GM12878 (cell line): ENCODE measurements around the gene ROM1. TPM values are rescaled to one million over a fixed set of nuclear protein-coding genes. Genes with fewer than 3 reads are reported as not detected.

Experiments used
- ATAC-seq: fragments of 200-7000 bp; cut with Tn5 transposase; 3 replicates; pipeline ENCODE4 v1.9.1; 2020; ENCODE audit warnings: mild to moderate bottlenecking, moderate library complexity
- BruUV-seq: library from RNA; stranded (reverse); fragments of 400-500 nt; replicated peaks from 2 replicates; lab custom pipeline; 2021; lab: Mats Ljungman, UMichigan
- CTCF ChIA-PET: fragments of 300-600 bp; sonication (Branson Sonifier 250); formaldehyde crosslinking; extraction: SDS; loops from one replicate; lab custom pipeline; 2021; ENCODE audit warnings: inconsistent platforms; lab: Yijun Ruan, JAX
- POLR2A ChIA-PET: fragments of 350-600 bp; formaldehyde crosslinking; extraction: SDS; loops from one replicate; lab custom pipeline; 2021; ENCODE audit warnings: inconsistent platforms; lab: Charles Lee
- RAD21 ChIA-PET: fragments of 300-600 bp; sonication (Branson Sonifier 250); formaldehyde crosslinking; loops from one replicate; lab custom pipeline; 2023; ENCODE audit warnings: antibody characterized with exemption; ENCODE audit not compliant: unreplicated experiment; lab: Charles Lee
- SMC1A ChIA-PET: fragments of 300-600 bp; sonication (Branson Sonifier 250); formaldehyde crosslinking; loops from one replicate; lab custom pipeline; 2023; ENCODE audit not compliant: unreplicated experiment, uncharacterized antibody; lab: Charles Lee
- DNase-seq: peaks from one replicate; pipeline ENCODE4 v3.0.0-alpha.2; 2011; ENCODE audit warnings: low read depth, low spot score
- FAIRE-seq: peaks from 3 replicates; lab custom pipeline; 2011; peaks lifted over from hg19 to GRCh38; lab: Jason Lieb, UNC
- H2AFZ ChIP-seq: 2 replicates; pipeline ENCODE4 v1.6.0; 2011; ENCODE audit warnings: low read depth, low read length, control low read depth; ENCODE audit not compliant: control insufficient read depth
- H3K27ac ChIP-seq: 2 replicates; pipeline ENCODE4 v1.5.1; 2011; ENCODE audit warnings: control low read depth; ENCODE audit not compliant: control insufficient read depth, insufficient read depth
- H3K27me3 ChIP-seq, 2 experiments: replicated peaks in 1 of 2; 2 replicates each; pipeline versions ENCODE4 v1.6.0 to v1.6.1; 2011; ENCODE audit warnings: low read length in 1 of 2; ENCODE audit not compliant: control insufficient read depth in 2 of 2, insufficient read depth in 2 of 2
- H3K36me3 ChIP-seq, 2 experiments: 2 replicates each; pipeline ENCODE4 v1.5.1; 2011; ENCODE audit warnings: low read length in 1 of 2; ENCODE audit not compliant: control insufficient read depth in 2 of 2, insufficient read depth in 2 of 2
- H3K4me1 ChIP-seq: 2 replicates; pipeline ENCODE4 v1.6.1; 2011; ENCODE audit warnings: mild to moderate bottlenecking, low read length, moderate library complexity, mixed read lengths; ENCODE audit not compliant: control insufficient read depth, insufficient read depth
- H3K4me2 ChIP-seq: 2 replicates; pipeline ENCODE4 v1.6.0; 2011; ENCODE audit warnings: control low read depth; ENCODE audit not compliant: control insufficient read depth, insufficient read depth
- H3K4me3 ChIP-seq: fragments of 200-600 bp; sonication (generic); 2 replicates; pipeline ENCODE4 v1.5.1; 2016
- H3K79me2 ChIP-seq: 2 replicates; pipeline ENCODE4 v1.6.0; 2011; ENCODE audit warnings: low read length; ENCODE audit not compliant: control insufficient read depth, insufficient read depth
- H3K9ac ChIP-seq: 2 replicates; pipeline ENCODE4 v1.8.0; 2011; ENCODE audit warnings: low read length, control low read depth, mixed read lengths; ENCODE audit not compliant: control insufficient read depth, insufficient read depth
- H3K9me3 ChIP-seq: replicated peaks from 3 replicates; pipeline ENCODE4 v1.5.1; 2011; ENCODE audit warnings: mild to moderate bottlenecking, low read length; ENCODE audit not compliant: control insufficient read depth, insufficient read depth
- H4K20me1 ChIP-seq: 2 replicates; pipeline ENCODE4 v1.6.0; 2011; ENCODE audit not compliant: control insufficient read depth, insufficient read depth
- ATF3 ChIP-seq: IDR thresholded peaks from 2 replicates; pipeline ENCODE4 v1.6.1; 2011; ENCODE audit warnings: low read depth, mild to moderate bottlenecking, low read length, moderate library complexity, borderline replicate concordance; ENCODE audit errors: extremely low read depth
- ATF7 ChIP-seq: fragments of 450-650 bp; IDR thresholded peaks from 2 replicates; pipeline ENCODE4 v1.6.1; 2016; ENCODE audit warnings: low read depth, mild to moderate bottlenecking
- BACH1 ChIP-seq: fragments of 450-650 bp; IDR thresholded peaks from 2 replicates; pipeline ENCODE4 v1.6.1; 2017; ENCODE audit warnings: mild to moderate bottlenecking, borderline replicate concordance
- BHLHE40 ChIP-seq, 2 experiments: fragments of 450-650 bp in 1 of 2; IDR thresholded peaks; 2 replicates each; pipeline ENCODE4 v1.6.1; 2011 to 2017; ENCODE audit warnings: low read depth in 2 of 2, borderline replicate concordance in 1 of 2, improper control_type of control experiment in 1 of 2, low read length in 1 of 2, mild to moderate bottlenecking in 1 of 2
- GABPA ChIP-seq: IDR thresholded peaks from 2 replicates; pipeline ENCODE4 v1.6.1; 2014; ENCODE audit warnings: antibody characterized with exemption, low read depth, mild to moderate bottlenecking, inconsistent platforms
- IKZF1 ChIP-seq: fragments of 450-650 bp; conservative IDR thresholded peaks from 2 replicates; pipeline ENCODE4 v1.6.1; 2017; ENCODE audit warnings: antibody characterized with exemption, mild to moderate bottlenecking
- KLF5 ChIP-seq: fragments of 450-650 bp; IDR thresholded peaks from 2 replicates; pipeline ENCODE4 v1.6.1; 2014; ENCODE audit warnings: mild to moderate bottlenecking; ENCODE audit not compliant: partially characterized antibody
- LARP7 ChIP-seq: fragments of 450-650 bp; IDR thresholded peaks from 2 replicates; pipeline ENCODE4 v1.6.1; 2017; ENCODE audit warnings: mild to moderate bottlenecking
- POLR2AphosphoS2 ChIP-seq: IDR thresholded peaks from 2 replicates; pipeline ENCODE4 v1.6.1; 2011; ENCODE audit warnings: low read depth, mild to moderate bottlenecking, low read length, improper control_type of control experiment, moderate library complexity
- ZBTB40 ChIP-seq: fragments of 450-650 bp; IDR thresholded peaks from 2 replicates; pipeline ENCODE4 v1.6.1; 2016; ENCODE audit warnings: mild to moderate bottlenecking, moderate library complexity, borderline replicate concordance
- ZZZ3 ChIP-seq: IDR thresholded peaks from 2 replicates; pipeline ENCODE4 v1.6.1; 2011; ENCODE audit warnings: low read depth; ENCODE audit not compliant: control insufficient read depth, insufficient read length
- WGBS: methylation state at CpG from one replicate; pipeline ENCODE4 v1.1.6; 2016; ENCODE audit warnings: low lambda C conversion rate; ENCODE audit not compliant: insufficient replicate concordance, insufficient coverage; ENCODE audit errors: missing lambda C conversion rate; 5-methylcytosine and 5-hydroxymethylcytosine counted together
- in situ Hi-C: fragments of 300-500 bp; cut with MboI; formaldehyde crosslinking; loops from 9 replicates; pipeline ENCODE4 v1.14.3; 2018; ENCODE audit warnings: mixed read lengths
- intact Hi-C: fragments of 100-400 bp; cut with micrococcal nuclease; formaldehyde crosslinking; loops from one replicate; pipeline ENCODE4 v1.14.2; 2022; ENCODE audit not compliant: unreplicated experiment
- polyA plus RNA-seq, 11 experiments: library from polyadenylated mRNA; depleted of rRNA in 4 of 11; unstranded in 6 of 11; stranded (reverse) in 5 of 11; fragments of >200 nt; fragmentation: Nextera tagmentation in 4 of 11; fragmentation: Illumina TruSeq in 1 of 11; extraction: Ambion mirVana in 4 of 11; extraction: Trizol in 1 of 11; gene quantifications; 1 replicate in 1 of 11; 2 replicates in 10 of 11; pipeline versions ENCODE4 v1.2.1 to v1.2.3, GENCODE V29; 2011 to 2016; ENCODE audit warnings: inconsistent platforms in 2 of 11, missing spikeins in 2 of 11, low read depth in 1 of 11
- total RNA-seq, 4 experiments: library from RNA; depleted of rRNA in 3 of 4; stranded (reverse); fragments of >200 nt in 3 of 4; fragmentation: Illumina TruSeq in 1 of 4; extraction: Trizol in 1 of 4; gene quantifications; 2 replicates each; pipeline versions ENCODE4 v1.2.1 to v1.2.3, GENCODE V29; 2013 to 2021
- TF ChIP-seq, protein P1 (sequence below): IDR thresholded peaks from 2 replicates; pipeline ENCODE4 v1.6.1; 2012; ENCODE audit warnings: low read depth, low read length, improper control_type of control experiment
- TF ChIP-seq, protein P2 (sequence below): IDR thresholded peaks from 2 replicates; pipeline ENCODE4 v1.6.1; 2011; ENCODE audit warnings: borderline replicate concordance, low read depth, mild to moderate bottlenecking, moderate library complexity, low read length; ENCODE audit not compliant: insufficient read depth, poor library complexity, severe bottlenecking

ROM1 gene
- total and polyA plus RNA-seq, 10 of the 15 experiments (the other 5 are each of a cell fraction or from before 2014, with no cell fraction given): 0.42 to 3.0 (median 1.1) TPM

GRCh38 chr11:62645946-62646824 is 33.1 kb downstream of the ROM1 start, which contains the start of gene GANAB:
TSS of gene GANAB (minus strand) at chr11:62646613. CDS start at chr11:62646599, 14 bp downstream.
- peak within 1 kb of the TSS; percentile 93 for H3K4me2 ChIP-seq
- peaks cover 10 to 13% of the 10 kb centered on the region in 2 experiments; a peak in 3 of 4 replicates for H3K36me3 ChIP-seq
- peak within 1 kb of the TSS; percentile 93 for H3K27ac ChIP-seq
- H3K9me3 ChIP-seq: no peaks in the 10 kb centered on the region
- peak; percentile 82 for DNase-seq
- CTCF ChIA-PET: interaction anchor here (0.8 to 1.6 kb wide), 4 partner anchors 19 to 55 kb away, joined by 3 to 7 read pairs (median 4); partner anchors contain the start of genes C11orf98, CSKMT and TUT1
- no peaks in the 10 kb centered on the region for H3K27me3 ChIP-seq
- FAIRE-seq: peak; percentile 74
- under 1% methylated on average over 71 of the region's 73 CpGs for WGBS
- RAD21 ChIA-PET: interaction anchor here (0.6 to 1.6 kb wide), 6 partner anchors 19 to 222 kb away, joined by 3 to 9 read pairs (median 3); partner anchors contain the start of genes B3GAT3, C11orf98, CSKMT and LBHD1
- H3K79me2 ChIP-seq: peaks cover 37% of the 10 kb centered on the region
- no peaks in the 10 kb centered on the region; the same call in 1 of the 2 replicates for H4K20me1 ChIP-seq
- SMC1A ChIA-PET: interaction anchor here (1.2 to 3.1 kb wide), 4 partner anchors 9 to 81 kb away, joined by 3 to 9 read pairs (median 4); partner anchors contain the start of genes C11orf98, CSKMT, HNRNPUL2 and TTC9C
- H2AFZ ChIP-seq: peak within 1 kb of the TSS; percentile 67
- peak; percentile 99 for ATAC-seq
- peak within 1 kb of the TSS; percentile 98 for H3K4me3 ChIP-seq
- in situ Hi-C loops (no loop called here), intact Hi-C loops (loop anchor here (2.0 kb wide), 1 partner anchor 23 kb away; no protein-coding TSS in a partner anchor)
- H3K9ac ChIP-seq: peak within 1 kb of the TSS; percentile 98
- TSS peak; percentile 75 for BruUV-seq
- POLR2A ChIA-PET: interaction anchor here (0.5 to 14.6 kb wide), 12 partner anchors 10 to 210 kb away, joined by 3 to 295 read pairs (median 6); partner anchors contain the start of genes B3GAT3, C11orf98, CSKMT and HNRNPUL2
- H3K4me1 ChIP-seq: peaks cover 4% of the 10 kb centered on the region; the same call in 1 of the 2 replicates
- TF ChIP-seq BACH1 (no peak), IKZF1 (peak; percentile 70), GABPA (peak; percentile 81), ATF3 (no peak), KLF5 (peak; percentile 72), ZBTB40 (peak; percentile 68; the same call in 1 of the 2 replicates), ZZZ3 (no peak), LARP7 (peak; percentile 82), ATF7 (peak; percentile 22; the same call in 1 of the 2 replicates), BHLHE40 (IDR thresholded peaks at IDR 0.05; ENCODE audit: borderline replicate concordance in 1 of 2, low read depth in 2 of 2, low read length in 1 of 2) (peak; percentile 3 to 7; a peak in 1 of 4 replicates), POLR2AphosphoS2 (peak; percentile 97)
- TF ChIP-seq, protein P1, sequence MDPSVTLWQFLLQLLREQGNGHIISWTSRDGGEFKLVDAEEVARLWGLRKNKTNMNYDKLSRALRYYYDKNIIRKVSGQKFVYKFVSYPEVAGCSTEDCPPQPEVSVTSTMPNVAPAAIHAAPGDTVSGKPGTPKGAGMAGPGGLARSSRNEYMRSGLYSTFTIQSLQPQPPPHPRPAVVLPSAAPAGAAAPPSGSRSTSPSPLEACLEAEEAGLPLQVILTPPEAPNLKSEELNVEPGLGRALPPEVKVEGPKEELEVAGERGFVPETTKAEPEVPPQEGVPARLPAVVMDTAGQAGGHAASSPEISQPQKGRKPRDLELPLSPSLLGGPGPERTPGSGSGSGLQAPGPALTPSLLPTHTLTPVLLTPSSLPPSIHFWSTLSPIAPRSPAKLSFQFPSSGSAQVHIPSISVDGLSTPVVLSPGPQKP: 0 out of 2 replicates have a peak, but pooled peaks have one; percentile 43
- TF ChIP-seq, protein P2, sequence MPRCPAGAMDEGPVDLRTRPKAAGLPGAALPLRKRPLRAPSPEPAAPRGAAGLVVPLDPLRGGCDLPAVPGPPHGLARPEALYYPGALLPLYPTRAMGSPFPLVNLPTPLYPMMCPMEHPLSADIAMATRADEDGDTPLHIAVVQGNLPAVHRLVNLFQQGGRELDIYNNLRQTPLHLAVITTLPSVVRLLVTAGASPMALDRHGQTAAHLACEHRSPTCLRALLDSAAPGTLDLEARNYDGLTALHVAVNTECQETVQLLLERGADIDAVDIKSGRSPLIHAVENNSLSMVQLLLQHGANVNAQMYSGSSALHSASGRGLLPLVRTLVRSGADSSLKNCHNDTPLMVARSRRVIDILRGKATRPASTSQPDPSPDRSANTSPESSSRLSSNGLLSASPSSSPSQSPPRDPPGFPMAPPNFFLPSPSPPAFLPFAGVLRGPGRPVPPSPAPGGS: peak; percentile 86
